ENCODE data around the gene AMFR.

The AMFR gene

GRCh38 chr16:56340864-56341365, 84.4 kb downstream of the AMFR start:
- TF ChIP-seq CTCF (conservative IDR thresholded peaks at IDR 0.05; ENCODE audit: control insufficient read depth, insufficient read depth, low read depth, low read length), result no peak

GRCh38 chr16:56340416-56340815, 84.9 kb downstream of the AMFR start:
- TF ChIP-seq CTCF (conservative IDR thresholded peaks at IDR 0.05; ENCODE audit: control insufficient read depth, insufficient read depth, low read depth, low read length), result no peak
- H3K4me3 ChIP-seq (ENCODE audit: control insufficient read depth, low read depth, low read length), result no peak overlapping the region
- no peak for DNase-seq (ENCODE audit: low read depth)

More at GRCh38 chr16:56340864-56341365, 84.4 kb downstream of the AMFR start:
- H3K4me3 ChIP-seq (ENCODE audit: control insufficient read depth, low read depth, low read length), result no peak overlapping the region
- DNase-seq (ENCODE audit: low read depth), result no peak

- TF ChIP-seq CTCF (conservative IDR thresholded peaks at IDR 0.05; ENCODE audit: control insufficient read depth, insufficient read depth, low read depth, low read length), result no peak
Observed at GRCh38 chr16:56339431-56340195, 85.7 kb downstream of the AMFR start.

GRCh38 chr16:56338566-56339318, 86.6 kb downstream of the AMFR start:
- no peak overlapping the region for H3K4me3 ChIP-seq (ENCODE audit: control insufficient read depth, low read depth, low read length)
- TF ChIP-seq CTCF (conservative IDR thresholded peaks at IDR 0.05; ENCODE audit: control insufficient read depth, insufficient read depth, low read depth, low read length), result no peak
- no peak for DNase-seq (ENCODE audit: low read depth)

More at GRCh38 chr16:56339431-56340195, 85.7 kb downstream of the AMFR start:
- no peak for DNase-seq (ENCODE audit: low read depth)
- H3K4me3 ChIP-seq (ENCODE audit: control insufficient read depth, low read depth, low read length), result no peak overlapping the region

- no peak overlapping the region for H3K4me3 ChIP-seq (ENCODE audit: control insufficient read depth, low read depth, low read length)
- DNase-seq (ENCODE audit: low read depth), result no peak
- TF ChIP-seq CTCF (conservative IDR thresholded peaks at IDR 0.05; ENCODE audit: control insufficient read depth, insufficient read depth, low read depth, low read length), result no peak
Observed at GRCh38 chr16:56337858-56338325, 87.5 kb downstream of the AMFR start.

- no peak overlapping the region for H3K4me3 ChIP-seq (ENCODE audit: control insufficient read depth, low read depth, low read length)
- no peak for DNase-seq (ENCODE audit: low read depth)
- no peak for TF ChIP-seq CTCF (conservative IDR thresholded peaks at IDR 0.05; ENCODE audit: control insufficient read depth, insufficient read depth, low read depth, low read length)
Observed at GRCh38 chr16:56337131-56337857, 88.1 kb downstream of the AMFR start.

Data from fibroblast of mammary gland (primary cell).